A673 (cell line): ENCODE data around the gene C16orf86. TPM values are rescaled to one million over a fixed set of nuclear protein-coding genes. Genes with fewer than 3 reads are reported as not detected.
A peak's percentile ranks its signal among the peaks of the same experiment; 100 is the strongest.

ENCODE experiments used
- BruUV-seq: library from RNA; stranded (reverse); fragments of 400-500 nt; replicated peaks from 2 replicates; lab custom pipeline; 2021; lab: Mats Ljungman, UMichigan
- CTCF ChIA-PET: fragments of 300-600 bp; sonication (Branson Sonifier 250); formaldehyde crosslinking; loops from one replicate; lab custom pipeline; 2022; ENCODE audit warnings: antibody characterized with exemption; lab: Charles Lee
- POLR2A ChIA-PET: fragments of 300-600 bp; sonication (Branson Sonifier 250); formaldehyde crosslinking; loops from one replicate; lab custom pipeline; 2022; ENCODE audit warnings: antibody characterized with exemption; ENCODE audit not compliant: low non-redundant PET; lab: Charles Lee
- DNase-seq: peaks from one replicate; pipeline ENCODE4 v3.0.0-alpha.2; 2015; ENCODE audit warnings: low spot score
- H3K27ac ChIP-seq: fragments of 200-600 bp; sonication (generic); 2 replicates; pipeline ENCODE4 v1.5.1; 2016; ENCODE audit warnings: mixed run types, low read depth, mild to moderate bottlenecking, mixed read lengths, antibody characterized with exemption, low read length; ENCODE audit not compliant: poor library complexity, severe bottlenecking
- H3K27me3 ChIP-seq: fragments of 200-600 bp; sonication (generic); replicated peaks from 2 replicates; pipeline ENCODE4 v1.6.1; 2017; ENCODE audit warnings: mixed run types, low read depth, mild to moderate bottlenecking, mixed read lengths, antibody characterized with exemption, low read length; ENCODE audit not compliant: insufficient read depth, poor library complexity
- H3K36me3 ChIP-seq: fragments of 200-600 bp; sonication (generic); 2 replicates; pipeline ENCODE4 v1.6.1; 2016; ENCODE audit warnings: mixed run types, mild to moderate bottlenecking, mixed read lengths, antibody characterized with exemption, low read length; ENCODE audit not compliant: insufficient read depth, poor library complexity, severe bottlenecking
- H3K4me1 ChIP-seq: fragments of 200-600 bp; sonication (generic); 2 replicates; pipeline ENCODE4 v1.6.1; 2017; ENCODE audit warnings: mixed run types, mild to moderate bottlenecking, mixed read lengths, antibody characterized with exemption, low read length; ENCODE audit not compliant: insufficient read depth, poor library complexity, severe bottlenecking
- H3K4me3 ChIP-seq: fragments of 200-600 bp; sonication (generic); 2 replicates; pipeline ENCODE4 v1.5.1; 2016; ENCODE audit warnings: low read depth, mixed run types, mild to moderate bottlenecking, mixed read lengths, low read length; ENCODE audit not compliant: poor library complexity, severe bottlenecking
- H3K9me3 ChIP-seq: fragments of 200-600 bp; sonication (generic); 2 replicates; pipeline ENCODE4 v1.6.1; 2016; ENCODE audit warnings: mixed run types, low read depth, mild to moderate bottlenecking, mixed read lengths, antibody characterized with exemption, low read length; ENCODE audit not compliant: poor library complexity, severe bottlenecking
- EZH2 ChIP-seq: fragments of 200-600 bp; sonication (generic); IDR thresholded peaks from 2 replicates; pipeline ENCODE4 v1.6.1; 2017; ENCODE audit warnings: borderline replicate concordance, low read depth, mild to moderate bottlenecking, mixed read lengths, antibody characterized with exemption, low read length; ENCODE audit not compliant: poor library complexity, severe bottlenecking
- intact Hi-C: fragments of 100-400 bp; cut with micrococcal nuclease; formaldehyde crosslinking; loops from one replicate; pipeline ENCODE4 v1.10.0; 2022; ENCODE audit not compliant: unreplicated experiment
- total RNA-seq: library from RNA; stranded (reverse); gene quantifications from 2 replicates; pipeline ENCODE4 v1.2.3, GENCODE V29; 2021
- TF ChIP-seq, protein P1 (sequence below): fragments of 300-800, 200-600 bp; sonication (generic); conservative IDR thresholded peaks from 2 replicates; pipeline ENCODE4 v1.5.1; 2017; ENCODE audit warnings: low read depth, mild to moderate bottlenecking, antibody characterized with exemption, low read length, moderate library complexity, mixed read lengths

C16orf86 gene
- total RNA-seq, 1 experiment from 2014 or later = not detected

DNA sequence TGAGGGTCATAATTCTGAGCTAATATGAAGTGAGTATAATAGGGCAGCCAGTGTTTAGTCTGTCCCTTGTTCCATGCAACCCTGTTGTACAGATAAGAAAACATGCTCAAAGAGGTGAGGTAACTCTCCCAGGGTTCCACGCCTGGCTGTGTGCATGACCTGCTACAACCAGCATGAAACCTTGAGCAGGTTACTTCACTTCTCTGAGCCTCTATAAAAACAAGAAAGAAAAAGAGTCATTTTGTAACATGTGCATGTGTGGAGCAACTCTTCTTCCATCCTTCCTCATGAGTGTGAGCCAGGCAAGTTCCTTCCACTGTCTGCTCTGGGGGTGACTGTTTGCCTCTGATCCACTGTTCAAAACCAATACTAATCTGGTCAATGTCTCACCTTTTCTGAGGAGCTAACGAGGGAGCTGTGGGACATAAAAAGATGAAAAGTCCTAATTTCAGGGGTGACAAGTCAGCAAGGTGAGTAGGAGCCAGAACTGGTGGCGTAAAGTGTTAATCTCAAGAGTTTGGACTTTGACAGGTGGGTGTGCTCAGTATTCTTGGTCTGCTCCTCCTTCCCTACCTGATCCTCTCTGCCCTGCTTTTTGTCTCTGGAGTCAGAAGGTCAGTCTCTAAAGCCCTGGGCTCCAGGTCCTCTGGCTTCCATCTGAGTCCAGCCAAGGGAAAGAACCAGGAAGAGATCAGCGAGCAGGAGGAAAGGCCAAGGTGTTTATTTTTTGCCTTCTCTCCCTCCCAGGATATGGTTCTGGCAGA, 31.0 kb downstream of the C16orf86 start:
- no peaks in the 10 kb centered on the region for H3K27me3 ChIP-seq
- POLR2A ChIA-PET = no interaction called here
- no TSS peak for BruUV-seq
- no peak overlapping the region for H3K27ac ChIP-seq
- no peak for DNase-seq
- no peaks in the 10 kb centered on the region for H3K4me1 ChIP-seq
- no peaks in the 10 kb centered on the region for H3K9me3 ChIP-seq
- TF ChIP-seq, protein P1, sequence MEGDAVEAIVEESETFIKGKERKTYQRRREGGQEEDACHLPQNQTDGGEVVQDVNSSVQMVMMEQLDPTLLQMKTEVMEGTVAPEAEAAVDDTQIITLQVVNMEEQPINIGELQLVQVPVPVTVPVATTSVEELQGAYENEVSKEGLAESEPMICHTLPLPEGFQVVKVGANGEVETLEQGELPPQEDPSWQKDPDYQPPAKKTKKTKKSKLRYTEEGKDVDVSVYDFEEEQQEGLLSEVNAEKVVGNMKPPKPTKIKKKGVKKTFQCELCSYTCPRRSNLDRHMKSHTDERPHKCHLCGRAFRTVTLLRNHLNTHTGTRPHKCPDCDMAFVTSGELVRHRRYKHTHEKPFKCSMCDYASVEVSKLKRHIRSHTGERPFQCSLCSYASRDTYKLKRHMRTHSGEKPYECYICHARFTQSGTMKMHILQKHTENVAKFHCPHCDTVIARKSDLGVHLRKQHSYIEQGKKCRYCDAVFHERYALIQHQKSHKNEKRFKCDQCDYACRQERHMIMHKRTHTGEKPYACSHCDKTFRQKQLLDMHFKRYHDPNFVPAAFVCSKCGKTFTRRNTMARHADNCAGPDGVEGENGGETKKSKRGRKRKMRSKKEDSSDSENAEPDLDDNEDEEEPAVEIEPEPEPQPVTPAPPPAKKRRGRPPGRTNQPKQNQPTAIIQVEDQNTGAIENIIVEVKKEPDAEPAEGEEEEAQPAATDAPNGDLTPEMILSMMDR = no peak
- no peak for TF ChIP-seq EZH2
- intact Hi-C loops = no loop called here
- CTCF ChIA-PET = no interaction called here
- no peaks in the 10 kb centered on the region for H3K36me3 ChIP-seq
- no peak overlapping the region for H3K4me3 ChIP-seq

GRCh38 chr16:67699265-67699664, 32.7 kb downstream of the C16orf86 start:
- intact Hi-C loops = no loop called here
- BruUV-seq = no TSS peak
- TF ChIP-seq, protein P1 = no peak
- TF ChIP-seq EZH2 = no peak
- Histone ChIP-seq H3K27me3 (no peaks in the 10 kb centered on the region), H3K9me3 (no peaks in the 10 kb centered on the region), H3K27ac (no peak overlapping the region), H3K36me3 (no peaks in the 10 kb centered on the region), H3K4me1 (no peaks in the 10 kb centered on the region), H3K4me3 (no peak overlapping the region)
- no peak for DNase-seq
- POLR2A ChIA-PET = no interaction called here
- CTCF ChIA-PET = no interaction called here

DNA sequence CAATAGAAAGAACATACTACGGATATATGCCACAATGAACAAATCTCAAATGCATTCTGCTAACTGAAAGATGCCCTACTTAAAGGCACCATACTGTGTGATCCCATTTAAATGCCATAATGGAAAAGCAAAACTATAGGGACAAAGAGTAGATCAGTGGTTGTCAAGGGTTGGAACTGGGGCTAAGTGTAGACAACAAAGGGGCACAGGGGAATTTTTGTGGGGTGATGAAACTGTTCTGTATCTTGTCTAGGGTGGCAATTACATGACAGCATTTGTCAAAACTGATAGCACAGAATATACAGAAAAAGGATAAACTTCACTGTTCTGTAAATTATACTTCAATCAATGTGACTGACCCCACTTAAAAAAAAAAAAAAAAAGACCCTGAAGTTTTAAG, 34.8 kb downstream of the C16orf86 start:
- ChIA-PET POLR2A (no interaction called here), CTCF (no interaction called here)
- Histone ChIP-seq H3K9me3 (no peaks in the 10 kb centered on the region), H3K27ac (no peak overlapping the region), H3K36me3 (no peaks in the 10 kb centered on the region), H3K4me1 (no peaks in the 10 kb centered on the region), H3K4me3 (no peak overlapping the region), H3K27me3 (no peaks in the 10 kb centered on the region)
- no peak for TF ChIP-seq EZH2
- TF ChIP-seq, protein P1 = no peak
- no TSS peak for BruUV-seq
- peak; percentile 27 for DNase-seq
- intact Hi-C loops = no loop called here
